ENCODE results near the gene PMF1.

- TF ChIP-seq CTCF (IDR thresholded peaks at IDR 0.05; ENCODE audit: low read length): no peak
- TF ChIP-seq EZH2 (IDR thresholded peaks at IDR 0.05; ENCODE audit: borderline replicate concordance, low read length): no peak
These were observed 34.9 kb downstream of the PMF1 start, which contains the start of gene PAQR6 for GRCh38 chr1:156247460-156248322.

Measured in OCI-LY1 (cell line).